Spinal cord (tissue), 10 donors: ENCODE measurements around the gene RNF5. TPM values are rescaled to one million over a fixed set of nuclear protein-coding genes. Genes with fewer than 3 reads are reported as not detected.

Experiments used
- DNase-seq, 6 donors: peaks; one replicate each; pipeline versions ENCODE4 v3.0.0 to v3.0.0-alpha.2; 2013 to 2015; ENCODE audit warnings: low spot score in 6 of 6, low read depth in 4 of 6
- H3K27ac ChIP-seq: one replicate; pipeline ENCODE4 v1.5.1; 2013; ENCODE audit warnings: low read depth, low read length, control low read depth
- H3K27me3 ChIP-seq: one replicate; pipeline ENCODE4 v1.6.1; 2013; ENCODE audit warnings: low read length; ENCODE audit not compliant: control insufficient read depth, insufficient read depth
- H3K36me3 ChIP-seq: one replicate; pipeline ENCODE4 v1.6.1; 2013; ENCODE audit warnings: low read length; ENCODE audit not compliant: control insufficient read depth, insufficient read depth
- H3K4me1 ChIP-seq: one replicate; pipeline ENCODE4 v1.6.1; 2013; ENCODE audit warnings: low read length; ENCODE audit not compliant: control insufficient read depth, insufficient read depth
- H3K4me3 ChIP-seq: one replicate; pipeline ENCODE4 v1.5.1; 2013; ENCODE audit warnings: low read depth, low read length, control low read depth
- H3K9me3 ChIP-seq: one replicate; pipeline ENCODE4 v1.6.1; 2013; ENCODE audit warnings: low read length; ENCODE audit not compliant: control insufficient read depth, insufficient read depth
- WGBS: methylation state at CpG from one replicate; pipeline ENCODE4 v1.1.5; 2013; ENCODE audit warnings: missing lambda C conversion rate; ENCODE audit not compliant: insufficient coverage; 5-methylcytosine and 5-hydroxymethylcytosine counted together
- polyA plus RNA-seq, 2 donors: library from polyadenylated mRNA; unstranded; fragments of 120-200 nt; gene quantifications; one replicate each; pipeline ENCODE4 v1.2.1, GENCODE V29; 2013; ENCODE audit not compliant: insufficient read length in 2 of 2
- total RNA-seq, 2 donors: library from RNA; depleted of rRNA in 1 of 2; stranded (reverse); fragments of 120-200 nt in 1 of 2; fragments of >200 nt in 1 of 2; gene quantifications; one replicate each; pipeline versions ENCODE4 v1.2.3 to v1.2.4, GENCODE V29; 2013 to 2014
- donor health status: healthy.

RNF5 gene
- total and polyA plus RNA-seq, 4 donors, result 56.6 to 98.7 (median 83.2) TPM

GRCh38 chr6:32174416-32174815 is 3.8 kb upstream of the RNF5 start:
- 57% methylated on average over 1 of the region's 1 CpG for WGBS
- Histone ChIP-seq H3K36me3 (peaks cover 21% of the 10 kb centered on the region), H3K27me3 (no peaks in the 10 kb centered on the region), H3K4me1 (peaks cover 22% of the 10 kb centered on the region), H3K27ac (no peak overlapping the region), H3K4me3 (no peak overlapping the region), H3K9me3 (no peaks in the 10 kb centered on the region)
- no peak for DNase-seq

- Histone ChIP-seq H3K36me3 (peaks cover 18% of the 10 kb centered on the region), H3K4me3 (peak overlapping the region; percentile 98), H3K27ac (peak overlapping the region; percentile 86), H3K4me1 (peaks cover 23% of the 10 kb centered on the region), H3K27me3 (no peaks in the 10 kb centered on the region), H3K9me3 (no peaks in the 10 kb centered on the region)
- 0% methylated on average over 2 of the region's 2 CpGs for WGBS
- peak in 1 of 6 donors; percentile 7 for DNase-seq
These were observed 2.9 kb upstream of the RNF5 start for GRCh38 chr6:32175322-32175710.

DNA sequence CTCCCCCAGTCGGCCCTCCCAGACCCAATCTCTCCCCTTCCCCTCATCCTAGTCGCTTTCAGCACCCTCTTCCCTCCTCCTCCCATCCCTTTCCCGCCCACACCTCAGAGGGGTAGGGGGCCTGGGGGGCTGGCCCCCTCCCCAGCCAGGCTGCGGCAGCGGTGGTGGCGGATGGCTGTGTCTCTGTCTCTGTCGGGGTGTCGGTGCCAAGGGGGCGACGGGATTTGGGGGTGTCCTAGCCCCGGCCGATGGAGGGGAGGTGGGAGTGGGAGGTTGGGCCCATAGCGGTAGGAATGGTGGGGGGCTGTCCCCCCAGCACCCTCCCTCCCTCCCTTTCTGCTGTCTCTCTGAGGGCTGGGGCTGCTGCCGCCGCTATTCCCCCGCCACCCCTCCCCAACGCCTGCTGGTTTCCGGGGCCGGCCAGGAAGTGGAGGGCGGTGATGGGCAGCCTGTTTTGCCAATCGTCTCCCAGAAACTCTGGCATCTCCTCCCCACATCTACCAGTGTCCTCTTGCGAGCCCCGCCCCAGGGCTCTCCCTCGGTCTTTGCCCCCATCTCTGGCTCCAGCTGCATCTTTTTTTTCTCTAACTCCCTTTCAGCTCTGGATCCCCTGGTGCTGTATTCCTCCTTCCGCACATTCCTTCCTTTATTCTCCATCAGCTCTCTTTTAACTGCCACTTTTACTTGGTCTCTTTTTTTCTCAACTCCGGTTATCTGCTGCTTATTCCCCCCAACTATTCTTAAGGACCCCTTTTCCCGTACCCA is 2.3 kb upstream of the RNF5 start, which contains the start of gene AGPAT1:
Gene AGPAT1, minus strand, starts transcription at position 374 of the 765 bp plus-strand sequence. CDS start 4,588 bp downstream, outside the sequence.
- Histone ChIP-seq H3K27me3 (no peaks in the 10 kb centered on the region), H3K9me3 (no peaks in the 10 kb centered on the region), H3K4me1 (peaks cover 23% of the 10 kb centered on the region), H3K4me3 (peak within 1 kb of the TSS; percentile 98), H3K36me3 (peaks cover 14% of the 10 kb centered on the region), H3K27ac (peak within 1 kb of the TSS; percentile 100)
- peak; percentile 92 to 99 (median 97) for DNase-seq
- WGBS, result 0% methylated on average over 15 of the region's 27 CpGs

DNA sequence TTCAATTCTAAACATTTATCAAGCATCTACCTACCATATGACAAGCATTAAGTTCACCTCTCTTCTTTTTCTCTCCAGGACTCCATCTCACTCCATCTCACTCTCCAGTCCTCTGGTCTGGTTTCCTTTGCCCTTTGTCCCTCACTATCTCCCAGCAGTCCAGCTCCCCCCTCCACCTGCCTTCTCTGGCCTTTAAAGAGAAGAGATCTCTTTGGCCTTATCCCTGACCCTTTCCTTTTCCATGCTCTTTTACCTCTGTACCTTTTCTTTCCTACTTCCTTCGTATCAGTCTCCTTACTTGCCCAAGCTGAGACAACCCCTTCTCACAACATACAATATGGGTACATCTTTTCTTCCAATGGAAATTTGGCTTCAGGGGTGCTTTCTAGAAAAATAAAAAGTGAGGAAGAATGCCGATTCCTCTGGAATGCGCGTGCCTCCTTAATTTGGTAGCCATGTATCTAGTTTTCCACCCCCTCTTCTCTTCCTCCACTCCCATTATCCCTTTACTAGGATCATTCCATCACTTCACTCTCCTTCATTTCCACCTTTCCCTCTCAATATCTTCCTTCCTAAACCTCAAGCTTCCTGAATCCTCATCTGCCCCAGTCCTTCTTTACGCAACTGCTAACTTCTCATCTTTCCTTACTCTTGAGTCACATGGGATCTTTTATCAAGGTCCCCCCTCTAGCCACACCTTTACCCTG is 1.6 kb upstream of the RNF5 start:
- peak overlapping the region; percentile 98 for H3K4me3 ChIP-seq
- 0% methylated on average over 1 of the region's 5 CpGs for WGBS

GRCh38 chr6:32177183-32177787 is 920 bp upstream of the RNF5 start:
- DNase-seq, result no peak
- no peaks in the 10 kb centered on the region for H3K27me3 ChIP-seq
- whole genome bisulfite sequencing, result 1% methylated on average over 20 of the region's 20 CpGs
- peaks cover 27% of the 10 kb centered on the region for H3K4me1 ChIP-seq
- H3K27ac ChIP-seq, result peak overlapping the region; percentile 100
- H3K36me3 ChIP-seq, result peaks cover 20% of the 10 kb centered on the region
- peak overlapping the region; percentile 98 for H3K4me3 ChIP-seq
- no peaks in the 10 kb centered on the region for H3K9me3 ChIP-seq

More for the DNA sequence above, 1.6 kb upstream of the RNF5 start:
- Histone ChIP-seq H3K36me3 (peaks cover 13% of the 10 kb centered on the region), H3K4me1 (peaks cover 23% of the 10 kb centered on the region), H3K27ac (peak overlapping the region; percentile 100), H3K27me3 (no peaks in the 10 kb centered on the region), H3K9me3 (no peaks in the 10 kb centered on the region)
- DNase-seq, result no peak

GRCh38 chr6:32178547-32179440 is 589 bp downstream of the RNF5 start:
- no peak for DNase-seq
- H3K4me1 ChIP-seq, result peaks cover 27% of the 10 kb centered on the region
- no peaks in the 10 kb centered on the region for H3K27me3 ChIP-seq
- peak overlapping the region; percentile 98 for H3K4me3 ChIP-seq
- H3K36me3 ChIP-seq, result peaks cover 35% of the 10 kb centered on the region
- peak overlapping the region; percentile 100 for H3K27ac ChIP-seq
- H3K9me3 ChIP-seq, result no peaks in the 10 kb centered on the region
- WGBS, result 5% methylated on average over 15 of the region's 24 CpGs

GRCh38 chr6:32179766-32180405 is 1.7 kb downstream of the RNF5 start:
- H3K9me3 ChIP-seq, result no peaks in the 10 kb centered on the region
- 94% methylated on average over 7 of the region's 10 CpGs for WGBS
- H3K36me3 ChIP-seq, result peaks cover 41% of the 10 kb centered on the region
- no peaks in the 10 kb centered on the region for H3K27me3 ChIP-seq
- no peak overlapping the region for H3K4me3 ChIP-seq
- DNase-seq, result no peak
- no peak overlapping the region for H3K27ac ChIP-seq
- peaks cover 27% of the 10 kb centered on the region for H3K4me1 ChIP-seq

DNA sequence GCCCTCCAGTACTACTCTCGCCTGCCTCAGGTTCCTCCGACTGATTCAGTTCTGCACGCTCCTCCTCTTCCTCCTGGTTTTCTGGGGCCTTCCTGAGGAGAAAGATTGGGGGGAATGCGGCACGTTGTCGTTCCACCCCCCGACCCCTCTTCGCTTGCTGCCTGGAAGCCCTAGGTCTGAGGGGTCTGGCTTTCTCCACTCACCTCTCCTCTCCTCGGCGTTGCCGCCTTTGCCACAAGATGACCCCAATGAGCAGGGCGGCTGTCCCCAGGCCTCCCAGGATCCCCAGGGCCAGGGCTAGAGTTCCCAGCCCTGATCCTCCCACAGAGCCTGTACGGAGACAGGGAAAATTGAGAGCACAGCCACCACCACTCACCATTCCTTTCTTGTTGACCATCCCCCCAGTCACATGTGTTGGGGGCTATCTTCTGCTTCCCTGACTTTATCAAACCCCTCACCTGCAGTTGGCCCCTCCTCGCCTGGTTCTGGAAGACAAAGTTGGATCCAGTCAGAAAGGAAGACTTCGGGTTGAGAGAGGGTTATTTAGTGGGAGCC is 3.0 kb downstream of the RNF5 start:
- WGBS, result 87% methylated on average over 13 of the region's 15 CpGs
- Histone ChIP-seq H3K4me1 (peaks cover 24% of the 10 kb centered on the region), H3K27me3 (no peaks in the 10 kb centered on the region), H3K4me3 (no peak overlapping the region), H3K36me3 (peaks cover 45% of the 10 kb centered on the region), H3K9me3 (no peaks in the 10 kb centered on the region), H3K27ac (no peak overlapping the region)
- DNase-seq, result no peak
